Activated CD8-positive, alpha-beta memory T cell treated with anti-CD3 and anti-CD28 coated beads, Interleukin-2, amount 50 U/mL, for 1 hour (primary cell): ENCODE measurements around the gene PRR23C.
"Not testable (repeated sequence)": the region's sequence is repeated elsewhere in the genome, so short reads cannot be mapped to it uniquely, and the experiment has no call there.

Experiments used
- DNase-seq: peaks from one replicate; pipeline ENCODE4 v3.0.0-alpha.2; 2020; ENCODE audit errors: extremely low read depth

Gene PRR23C

GRCh38 chr3:139044366-139045210 is at the start of gene PRR23C:
Gene PRR23C, minus strand, starts transcription at chr3:139044892. Its CDS starts 272 bp downstream, at chr3:139044620.
- no peak for DNase-seq

GRCh38 chr3:139093840-139094239 is 49.1 kb upstream of the PRR23C start:
- no peak for DNase-seq

- DNase-seq: no peak
These were observed 44.0 kb upstream of the PRR23C start for GRCh38 chr3:139088462-139089324.

GRCh38 chr3:139087621-139088020 is 42.9 kb upstream of the PRR23C start:
- no peak for DNase-seq

- no peak for DNase-seq
These were observed 39.5 kb upstream of the PRR23C start for GRCh38 chr3:139084176-139084575.

GRCh38 chr3:139074565-139075115 is 29.9 kb upstream of the PRR23C start:
- no peak for DNase-seq

GRCh38 chr3:139062918-139063317 is 18.2 kb upstream of the PRR23C start:
- no peak for DNase-seq

GRCh38 chr3:139052802-139053600 is 8.3 kb upstream of the PRR23C start:
- DNase-seq: no peak

- DNase-seq: no peak
These were observed 932 bp downstream of the PRR23C start for GRCh38 chr3:139043554-139044365.

GRCh38 chr3:139037478-139037877 is 7.2 kb downstream of the PRR23C start:
- no peak for DNase-seq

GRCh38 chr3:139032326-139033002 is 12.2 kb downstream of the PRR23C start:
- no peak for DNase-seq

- DNase-seq: not testable (repeated sequence)
These were observed 14.1 kb downstream of the PRR23C start for GRCh38 chr3:139030576-139030975.

GRCh38 chr3:139024968-139025367 is 19.7 kb downstream of the PRR23C start:
- DNase-seq: no peak

- no peak for DNase-seq
These were observed 23.8 kb downstream of the PRR23C start, which contains the start of gene PRR23B for GRCh38 chr3:139020868-139021234. Gene PRR23B, minus strand, starts transcription at chr3:139020926. Its CDS starts 265 bp downstream, at chr3:139020661.

- DNase-seq: no peak
These were observed 24.4 kb downstream of the PRR23C start for GRCh38 chr3:139020036-139020867.

- no peak for DNase-seq
These were observed 28.2 kb downstream of the PRR23C start for GRCh38 chr3:139016430-139017048.

GRCh38 chr3:139006051-139006716 is 38.5 kb downstream of the PRR23C start, which contains the start of gene PRR23A:
Gene PRR23A, minus strand, starts transcription at chr3:139006268. Its CDS starts 0 bp downstream, at chr3:139006268.
- no peak for DNase-seq
